ENCODE measurements around the gene PI16.

Gene PI16, protein sequence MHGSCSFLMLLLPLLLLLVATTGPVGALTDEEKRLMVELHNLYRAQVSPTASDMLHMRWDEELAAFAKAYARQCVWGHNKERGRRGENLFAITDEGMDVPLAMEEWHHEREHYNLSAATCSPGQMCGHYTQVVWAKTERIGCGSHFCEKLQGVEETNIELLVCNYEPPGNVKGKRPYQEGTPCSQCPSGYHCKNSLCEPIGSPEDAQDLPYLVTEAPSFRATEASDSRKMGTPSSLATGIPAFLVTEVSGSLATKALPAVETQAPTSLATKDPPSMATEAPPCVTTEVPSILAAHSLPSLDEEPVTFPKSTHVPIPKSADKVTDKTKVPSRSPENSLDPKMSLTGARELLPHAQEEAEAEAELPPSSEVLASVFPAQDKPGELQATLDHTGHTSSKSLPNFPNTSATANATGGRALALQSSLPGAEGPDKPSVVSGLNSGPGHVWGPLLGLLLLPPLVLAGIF

DNA sequence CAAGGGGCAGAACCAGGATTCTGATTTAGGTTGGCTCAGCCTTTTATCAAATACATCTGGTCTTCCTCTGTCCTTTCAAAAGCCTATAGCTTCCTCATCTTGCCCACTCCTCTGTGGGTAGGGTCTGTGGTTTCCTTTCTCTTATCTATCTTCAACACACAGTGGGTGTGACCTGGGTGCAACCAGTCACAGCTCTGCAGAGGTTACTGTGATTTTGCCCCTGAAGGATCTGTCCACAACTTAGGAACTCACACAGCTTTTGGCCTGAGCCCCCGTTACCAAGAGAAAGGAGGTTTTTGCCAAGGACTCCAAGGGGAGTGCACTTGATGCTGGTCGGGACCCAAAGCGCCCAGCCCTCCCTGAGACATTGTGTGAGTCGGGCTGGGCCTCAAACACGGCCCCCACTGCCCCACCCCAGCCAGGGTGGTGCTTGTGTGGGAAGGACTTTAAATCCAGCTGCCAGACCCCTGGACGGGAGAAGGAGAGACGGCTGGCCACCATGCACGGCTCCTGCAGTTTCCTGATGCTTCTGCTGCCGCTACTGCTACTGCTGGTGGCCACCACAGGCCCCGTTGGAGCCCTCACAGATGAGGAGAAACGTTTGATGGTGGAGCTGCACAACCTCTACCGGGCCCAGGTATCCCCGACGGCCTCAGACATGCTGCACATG, at the start of gene PI16:
PI16 (plus strand) TSS at position 477 of the 670 bp plus-strand sequence; CDS start at position 500, 23 bp downstream.
- DNase-seq (ENCODE audit: low read depth in 1 of 2, low spot score in 1 of 2): no peak

DNA sequence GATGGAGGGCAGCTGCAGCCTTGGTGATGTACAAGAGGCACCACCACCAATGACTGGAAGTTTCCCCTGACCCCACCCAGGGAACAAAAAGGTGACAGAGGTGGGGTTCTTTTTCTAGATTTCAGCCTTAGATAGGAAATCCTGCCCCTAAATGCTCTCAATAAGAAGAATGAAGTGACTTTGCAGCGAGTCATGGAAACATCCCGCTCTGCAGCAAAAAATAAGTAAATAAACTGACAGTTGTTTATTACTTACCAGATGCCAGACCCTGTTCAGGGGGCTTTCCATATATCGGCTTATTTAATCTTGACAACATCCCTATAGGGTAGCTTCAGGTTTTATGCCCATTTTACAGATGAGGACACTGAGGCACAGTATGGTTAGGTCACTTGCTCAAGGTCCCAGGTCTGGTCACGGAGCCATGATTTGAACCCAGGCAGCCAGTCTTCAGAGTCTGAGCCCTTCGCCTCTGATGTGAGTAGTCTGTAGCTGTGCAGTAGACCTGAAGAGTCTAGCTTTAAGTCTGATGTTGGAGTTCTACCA, 49.6 kb upstream of the PI16 start:
- in situ Hi-C loops (cut with HindIII; ENCODE audit: low pct_unique_long_range_greater_than_20kb, low sequenced_read_pairs): no loop called here
- TF ChIP-seq JUND (IDR thresholded peaks at IDR 0.05; ENCODE audit: low read depth): no peak
- DNase-seq (ENCODE audit: low read depth in 1 of 2, low spot score in 1 of 2): no peak

More for the DNA sequence above, at the start of gene PI16:
- no peak for TF ChIP-seq JUND (IDR thresholded peaks at IDR 0.05; ENCODE audit: low read depth)
- in situ Hi-C loops (cut with HindIII; ENCODE audit: low pct_unique_long_range_greater_than_20kb, low sequenced_read_pairs): no loop called here

DNA sequence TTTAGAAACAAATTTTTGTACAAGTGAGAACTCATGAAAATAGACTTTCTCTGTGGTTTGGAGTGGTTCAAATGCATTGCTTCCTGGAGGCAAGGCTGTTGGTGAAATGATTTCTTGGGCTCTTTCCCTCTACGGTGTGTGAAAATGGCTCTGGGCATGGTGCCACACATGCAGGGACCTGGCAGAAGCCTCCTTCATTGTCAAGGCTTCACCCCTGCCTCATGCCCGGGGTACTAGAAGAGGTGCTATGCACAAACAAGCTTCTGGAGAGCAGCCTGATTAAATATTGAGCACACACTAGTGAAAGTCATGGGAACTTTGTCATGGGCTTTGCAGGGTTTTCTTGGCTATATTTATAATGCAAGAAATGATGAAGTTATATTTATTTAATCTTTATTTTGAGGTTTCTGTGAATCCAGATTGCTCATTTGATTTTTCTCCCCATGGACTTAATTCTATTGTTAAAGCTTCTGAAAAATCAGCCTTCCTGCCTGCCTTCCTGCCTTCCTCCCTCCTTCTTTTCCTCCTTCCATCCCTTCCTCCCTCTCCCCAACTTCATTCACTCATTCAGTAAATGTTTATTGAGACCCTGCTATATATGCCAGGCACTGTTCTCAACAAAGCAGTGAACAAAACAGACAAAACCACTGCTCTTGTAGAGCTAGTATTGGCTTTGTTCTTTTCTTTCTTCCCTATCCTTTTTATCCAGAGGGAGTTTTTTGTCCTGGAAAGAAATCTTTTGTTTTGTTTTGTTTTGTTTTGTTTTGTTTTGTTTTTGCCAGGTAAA, 47.8 kb upstream of the PI16 start:
- peak; percentile 18 to 76 for DNase-seq (ENCODE audit: low read depth in 1 of 2, low spot score in 1 of 2)
- in situ Hi-C loops (cut with HindIII; ENCODE audit: low pct_unique_long_range_greater_than_20kb, low sequenced_read_pairs): no loop called here
- no peak for TF ChIP-seq JUND (IDR thresholded peaks at IDR 0.05; ENCODE audit: low read depth)

DNA sequence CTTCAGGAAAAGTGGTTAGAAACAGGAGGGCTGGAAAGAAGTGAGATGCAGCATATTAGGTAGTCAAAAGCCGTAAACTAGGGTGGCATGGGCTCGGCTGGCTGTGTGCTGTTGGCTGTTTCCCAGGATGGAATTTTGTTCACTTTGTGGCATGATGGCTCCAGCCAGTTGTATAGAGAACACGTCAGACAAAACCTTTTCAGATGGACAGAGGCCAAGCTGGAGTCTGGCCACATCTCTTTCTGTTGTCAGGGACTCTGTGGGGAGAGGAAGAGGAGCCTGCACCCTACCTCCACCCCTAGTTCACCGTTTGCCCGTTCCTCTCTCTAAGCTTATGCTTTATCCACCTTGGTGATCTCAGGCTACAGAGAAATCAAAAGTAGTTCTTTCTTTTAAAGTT, 46.8 kb upstream of the PI16 start:
- TF ChIP-seq JUND (IDR thresholded peaks at IDR 0.05; ENCODE audit: low read depth): no peak
- DNase-seq (ENCODE audit: low read depth in 1 of 2, low spot score in 1 of 2): no peak
- in situ Hi-C loops (cut with HindIII; ENCODE audit: low pct_unique_long_range_greater_than_20kb, low sequenced_read_pairs): no loop called here

DNA sequence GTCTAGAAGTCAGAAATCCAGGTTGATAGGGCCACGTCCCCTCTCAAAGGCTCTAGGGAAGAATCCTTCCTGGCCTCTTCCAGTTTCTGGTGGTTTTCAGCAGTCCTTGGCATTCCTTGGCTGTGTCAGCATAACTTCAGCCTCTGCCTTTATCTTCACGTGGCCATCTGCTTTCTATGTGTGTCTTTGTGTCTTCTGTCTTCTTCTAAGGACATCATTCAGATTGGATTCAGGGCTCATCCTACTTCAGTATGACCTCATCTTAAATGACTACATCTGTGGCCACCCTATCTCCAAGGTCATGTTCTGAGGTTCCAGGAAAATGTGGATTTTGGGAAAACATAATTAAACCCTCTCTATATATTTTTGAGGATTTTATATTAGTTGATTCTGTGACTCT, 45.8 kb upstream of the PI16 start:
- no peak for DNase-seq (ENCODE audit: low read depth in 1 of 2, low spot score in 1 of 2)
- TF ChIP-seq JUND (IDR thresholded peaks at IDR 0.05; ENCODE audit: low read depth): no peak
- in situ Hi-C loops (cut with HindIII; ENCODE audit: low pct_unique_long_range_greater_than_20kb, low sequenced_read_pairs): no loop called here

DNA sequence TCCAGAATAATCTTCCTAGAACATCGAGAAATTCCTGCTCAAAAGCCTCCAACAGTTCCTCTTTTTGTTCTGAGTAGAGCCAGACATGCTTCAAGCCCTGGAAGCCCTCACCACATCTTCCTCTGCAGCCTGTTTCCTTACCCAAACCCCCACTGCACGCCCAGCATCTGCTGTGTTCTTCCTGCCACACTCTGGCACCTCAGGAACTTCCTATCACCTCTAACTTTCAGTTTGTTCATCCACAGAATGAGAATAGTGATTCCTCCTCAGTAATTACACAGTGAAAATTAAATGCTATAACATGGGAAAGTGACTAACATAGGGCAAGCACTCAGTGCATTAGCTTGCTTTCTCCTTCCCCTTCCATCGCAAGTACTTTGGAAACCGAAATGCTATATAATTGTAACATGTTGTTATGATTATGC, 42.5 kb upstream of the PI16 start:
- no peak for DNase-seq (ENCODE audit: low read depth in 1 of 2, low spot score in 1 of 2)
- no peak for TF ChIP-seq JUND (IDR thresholded peaks at IDR 0.05; ENCODE audit: low read depth)
- in situ Hi-C loops (cut with HindIII; ENCODE audit: low pct_unique_long_range_greater_than_20kb, low sequenced_read_pairs): no loop called here

DNA sequence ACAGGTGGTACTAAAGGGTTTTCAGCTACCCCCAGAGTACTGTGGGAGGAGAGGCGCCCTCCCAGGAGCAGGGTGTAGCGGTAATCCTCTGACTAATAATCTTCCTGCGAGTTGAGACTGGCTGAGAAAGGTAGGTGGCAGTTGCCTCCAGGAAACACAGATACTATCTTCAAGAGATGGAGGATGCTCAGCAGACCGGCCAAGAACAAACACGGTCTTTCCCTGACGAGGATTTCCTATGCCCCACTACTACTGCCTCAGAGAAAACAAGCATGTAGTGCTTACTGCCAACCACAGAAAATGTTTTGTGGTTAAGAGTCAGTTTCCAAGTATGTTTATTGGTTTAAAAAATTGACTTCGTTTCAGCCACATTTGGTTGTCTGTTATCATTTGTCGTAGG, 42.0 kb upstream of the PI16 start:
- no peak for TF ChIP-seq JUND (IDR thresholded peaks at IDR 0.05; ENCODE audit: low read depth)
- peak; percentile 31 to 81 for DNase-seq (ENCODE audit: low read depth in 1 of 2, low spot score in 1 of 2)
- in situ Hi-C loops (cut with HindIII; ENCODE audit: low pct_unique_long_range_greater_than_20kb, low sequenced_read_pairs): no loop called here

DNA sequence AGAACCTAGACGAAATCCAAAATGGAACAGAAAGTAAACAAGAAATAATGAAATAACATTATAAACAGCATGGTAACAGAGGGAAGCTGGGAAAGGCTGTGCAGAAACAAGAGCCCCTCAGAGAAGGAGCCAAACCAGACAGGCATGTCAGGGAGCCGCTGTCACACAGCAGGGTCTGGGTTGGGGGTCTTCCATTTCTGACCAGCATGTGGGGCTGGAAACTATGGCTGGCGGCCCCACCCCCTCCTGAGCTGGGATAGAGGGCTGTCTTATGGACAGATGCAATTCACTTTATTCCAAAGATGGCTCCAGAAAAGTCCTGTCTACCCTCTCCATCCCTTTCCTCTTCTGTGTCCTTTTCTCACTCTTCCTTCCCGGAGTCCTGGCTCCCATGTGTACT, 41.5 kb upstream of the PI16 start:
- in situ Hi-C loops (cut with HindIII; ENCODE audit: low pct_unique_long_range_greater_than_20kb, low sequenced_read_pairs): no loop called here
- TF ChIP-seq JUND (IDR thresholded peaks at IDR 0.05; ENCODE audit: low read depth): no peak
- DNase-seq (ENCODE audit: low read depth in 1 of 2, low spot score in 1 of 2): no peak

DNA sequence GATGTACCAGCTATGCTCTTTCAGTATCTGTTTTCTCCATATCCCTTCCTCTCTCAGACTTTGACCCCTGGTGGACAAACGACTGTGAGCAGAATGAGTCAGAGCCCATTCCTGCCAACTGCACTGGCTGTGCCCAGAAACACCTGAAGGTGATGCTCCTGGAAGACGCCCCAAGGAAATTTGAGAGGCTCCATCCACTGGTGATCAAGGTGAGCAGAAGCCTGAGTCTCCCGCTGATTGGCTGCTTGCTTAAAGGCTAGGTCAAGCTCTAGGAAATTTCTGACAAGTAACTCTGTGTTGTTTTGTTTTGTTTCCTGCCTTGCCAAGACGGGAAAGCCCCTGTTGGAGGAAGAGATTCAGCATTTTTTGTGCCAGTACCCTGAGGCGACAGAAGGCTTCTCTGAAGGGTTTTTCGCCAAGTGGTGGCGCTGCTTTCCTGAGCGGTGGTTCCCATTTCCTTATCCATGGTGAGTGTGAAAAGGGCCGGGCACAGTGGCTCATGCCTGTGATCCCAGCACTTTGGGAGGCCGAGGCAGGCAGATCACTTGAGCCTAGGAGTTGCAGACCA, 40.2 kb upstream of the PI16 start:
- DNase-seq (ENCODE audit: low read depth in 1 of 2, low spot score in 1 of 2): peak in 1 of 2 experiments; percentile 57
- in situ Hi-C loops (cut with HindIII; ENCODE audit: low pct_unique_long_range_greater_than_20kb, low sequenced_read_pairs): no loop called here

DNA sequence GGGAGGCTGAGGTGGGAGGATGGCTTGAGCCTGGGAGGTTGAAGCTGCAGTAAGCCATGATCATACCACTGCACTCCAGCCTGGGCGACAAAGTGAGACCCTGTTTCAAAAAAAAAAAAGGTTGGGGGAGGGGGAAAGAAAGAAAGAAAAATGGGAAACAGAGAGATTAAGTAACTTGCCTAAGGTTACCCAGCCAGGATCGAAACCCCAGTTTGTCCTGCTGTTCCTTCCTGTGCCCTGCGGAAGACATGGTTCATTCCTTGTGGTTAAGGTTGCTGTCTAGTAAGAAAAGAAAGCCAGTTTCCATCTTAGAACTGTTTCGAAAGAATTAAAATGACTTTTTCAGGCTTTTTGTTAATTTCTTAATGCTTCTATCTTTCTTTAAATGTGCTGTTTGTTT, 38.9 kb upstream of the PI16 start:
- no peak for DNase-seq (ENCODE audit: low read depth in 1 of 2, low spot score in 1 of 2)
- in situ Hi-C loops (cut with HindIII; ENCODE audit: low pct_unique_long_range_greater_than_20kb, low sequenced_read_pairs): no loop called here
- no peak for TF ChIP-seq JUND (IDR thresholded peaks at IDR 0.05; ENCODE audit: low read depth)

More for the DNA sequence above, 40.2 kb upstream of the PI16 start:
- TF ChIP-seq JUND (IDR thresholded peaks at IDR 0.05; ENCODE audit: low read depth): no peak

DNA sequence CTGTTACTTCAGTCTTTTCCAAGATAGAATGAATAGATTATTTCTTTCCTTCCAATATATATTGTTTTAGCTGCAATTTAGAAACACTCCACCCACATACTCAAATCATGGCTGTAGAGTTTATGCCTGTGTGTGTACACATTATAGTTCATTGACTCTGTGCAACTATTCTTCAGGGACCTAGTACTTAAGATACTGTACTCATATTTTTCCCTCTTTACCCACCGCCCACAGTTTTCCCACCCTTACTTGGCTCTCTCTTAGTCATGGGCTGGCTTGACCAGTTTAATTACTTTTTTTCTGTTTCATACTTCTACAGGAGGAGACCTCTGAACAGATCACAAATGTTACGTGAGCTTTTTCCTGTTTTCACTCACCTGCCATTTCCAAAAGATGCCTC, 38.4 kb upstream of the PI16 start:
- in situ Hi-C loops (cut with HindIII; ENCODE audit: low pct_unique_long_range_greater_than_20kb, low sequenced_read_pairs): no loop called here
- no peak for DNase-seq (ENCODE audit: low read depth in 1 of 2, low spot score in 1 of 2)
- TF ChIP-seq JUND (IDR thresholded peaks at IDR 0.05; ENCODE audit: low read depth): no peak

DNA sequence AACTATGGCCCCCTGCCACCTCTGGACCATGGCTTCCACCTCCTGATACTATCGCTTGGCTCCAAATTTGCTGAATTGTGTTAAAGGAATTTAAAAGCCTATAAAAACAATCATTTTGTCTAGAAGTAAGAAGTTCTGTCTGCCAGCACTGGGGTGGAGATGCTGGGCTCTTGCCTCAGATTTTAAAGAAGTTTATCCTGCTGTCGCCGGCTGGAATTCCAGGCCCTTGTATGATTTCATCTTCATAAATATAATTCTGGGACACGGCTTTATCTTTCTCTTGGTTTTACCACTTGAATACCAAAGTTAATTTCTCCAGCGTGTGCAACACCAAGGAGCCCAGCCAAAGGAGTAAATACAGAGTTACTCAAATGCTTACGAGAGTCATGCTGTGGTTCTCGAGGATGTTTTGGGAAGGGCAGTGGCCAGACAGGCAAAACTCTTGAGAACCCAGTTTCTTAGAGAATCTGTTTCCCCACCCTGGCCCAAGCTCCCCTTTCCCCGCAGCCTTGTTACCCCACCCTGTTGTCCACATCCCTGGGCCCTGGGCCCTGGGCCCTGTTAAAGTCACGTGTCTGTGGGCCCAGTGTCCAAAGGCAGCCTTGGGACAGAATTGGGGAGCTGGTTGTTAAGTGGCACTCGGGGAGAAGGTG, 36.9 kb upstream of the PI16 start:
- in situ Hi-C loops (cut with HindIII; ENCODE audit: low pct_unique_long_range_greater_than_20kb, low sequenced_read_pairs): no loop called here
- no peak for TF ChIP-seq JUND (IDR thresholded peaks at IDR 0.05; ENCODE audit: low read depth)
- DNase-seq (ENCODE audit: low read depth in 1 of 2, low spot score in 1 of 2): no peak

All from T47D (cell line).